ENCODE results near the gene CDYL2.

- TF ChIP-seq CTCF (IDR thresholded peaks at IDR 0.05 in 4 of 5, conservative IDR thresholded peaks at IDR 0.05 in 1 of 5): no peak
- no peak for TF ChIP-seq POLR2A (IDR thresholded peaks at IDR 0.05)
Observed at GRCh38 chr16:80585764-80586163, 218.6 kb downstream of the CDYL2 start.
